WTC11 (cell line): ENCODE results near the gene DIRAS3.

Source experiments
- CDX4 ChIP-seq: fragments of 250-450 bp; sonication (Bioruptor Pico); IDR thresholded peaks from 2 replicates; pipeline ENCODE4 v1.9.0; 2021; ENCODE audit warnings: moderate library complexity, mild to moderate bottlenecking, inconsistent platforms, borderline replicate concordance
- CTCF ChIP-seq: fragments of 200-600 bp; IDR thresholded peaks from 2 replicates; pipeline ENCODE4 v1.8.0; 2022; ENCODE audit warnings: antibody characterized with exemption
- E2F1 ChIP-seq: sonication (generic); formaldehyde crosslinking; IDR thresholded peaks from 2 replicates; pipeline ENCODE4 v1.8.0; 2022; ENCODE audit warnings: mild to moderate bottlenecking, missing genetic modification reagents
- ETV6 ChIP-seq: sonication (generic); formaldehyde crosslinking; IDR thresholded peaks from 2 replicates; pipeline ENCODE4 v1.8.1; 2022; ENCODE audit warnings: mild to moderate bottlenecking, missing genetic modification reagents
- MAX ChIP-seq: sonication (generic); formaldehyde crosslinking; IDR thresholded peaks from 2 replicates; pipeline ENCODE4 v1.8.0; 2022; ENCODE audit warnings: mild to moderate bottlenecking, missing genetic modification reagents
- NR1H2 ChIP-seq: sonication (generic); formaldehyde crosslinking; IDR thresholded peaks from 2 replicates; pipeline ENCODE4 v1.9.0; 2021; ENCODE audit warnings: mild to moderate bottlenecking, moderate library complexity, missing genetic modification reagents
- TEAD1 ChIP-seq: sonication (generic); formaldehyde crosslinking; IDR thresholded peaks from 2 replicates; pipeline ENCODE4 v1.8.0; 2022; ENCODE audit warnings: mild to moderate bottlenecking, missing genetic modification reagents
- ZNF138 ChIP-seq: sonication (generic); formaldehyde crosslinking; conservative IDR thresholded peaks from 2 replicates; pipeline ENCODE4 v1.8.1; 2022; ENCODE audit warnings: mild to moderate bottlenecking, moderate library complexity, missing genetic modification reagents
- ZNF232 ChIP-seq: sonication (generic); formaldehyde crosslinking; IDR thresholded peaks from 2 replicates; pipeline ENCODE4 v1.8.0; 2022; ENCODE audit warnings: mild to moderate bottlenecking, missing genetic modification reagents

- TF ChIP-seq CDX4 (CRISPR knock-in tag) = no peak
- no peak for TF ChIP-seq CTCF
- no peak for TF ChIP-seq ZNF232 (CRISPR knock-in tag)
- no peak for TF ChIP-seq TEAD1 (CRISPR knock-in tag)
- no peak for TF ChIP-seq ZNF138 (CRISPR knock-in tag)
- no peak for TF ChIP-seq E2F1 (CRISPR knock-in tag)
- TF ChIP-seq ETV6 (CRISPR knock-in tag) = no peak
- TF ChIP-seq MAX (CRISPR knock-in tag) = no peak
- no peak for TF ChIP-seq NR1H2 (CRISPR knock-in tag)
Observed at GRCh38 chr1:68011657-68012375, 38.6 kb downstream of the DIRAS3 start.
